ENCODE data around the gene KDM5A.

KDM5A gene

DNA sequence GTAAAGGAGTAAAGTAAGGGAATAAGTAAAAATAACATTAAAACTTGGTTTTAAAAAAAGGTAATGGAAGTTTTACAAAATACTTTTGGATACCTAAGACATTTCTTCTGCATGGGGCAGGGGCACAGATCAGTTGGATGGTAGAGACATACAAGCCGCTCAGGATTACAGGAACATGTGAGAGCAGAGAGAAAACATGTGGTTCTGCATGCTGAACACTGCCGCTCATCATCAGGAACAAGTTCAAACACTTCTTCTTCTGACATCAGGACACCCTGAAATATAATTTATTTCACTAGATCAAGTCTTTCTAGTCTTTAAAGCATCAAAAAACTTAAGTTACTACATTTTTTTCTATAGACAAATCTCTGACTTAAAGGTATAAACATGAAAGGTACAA is 65.6 kb downstream of the KDM5A start:
- H3K9me3 ChIP-seq = no peaks in the 10 kb centered on the region
- no peaks in the 10 kb centered on the region for H3K27me3 ChIP-seq
- H3K36me3 ChIP-seq = peaks cover 97% of the 10 kb centered on the region
- H3K27ac ChIP-seq = no peak overlapping the region
- no peaks in the 10 kb centered on the region for H3K4me1 ChIP-seq (ENCODE audit: control insufficient read depth in 1 of 2, insufficient read depth in 1 of 2, low read depth in 1 of 2, low read length in 1 of 2)
- no peak overlapping the region for H3K4me3 ChIP-seq (ENCODE audit: low read depth in 1 of 2, low read length in 1 of 2)
- TF ChIP-seq, protein P1, sequence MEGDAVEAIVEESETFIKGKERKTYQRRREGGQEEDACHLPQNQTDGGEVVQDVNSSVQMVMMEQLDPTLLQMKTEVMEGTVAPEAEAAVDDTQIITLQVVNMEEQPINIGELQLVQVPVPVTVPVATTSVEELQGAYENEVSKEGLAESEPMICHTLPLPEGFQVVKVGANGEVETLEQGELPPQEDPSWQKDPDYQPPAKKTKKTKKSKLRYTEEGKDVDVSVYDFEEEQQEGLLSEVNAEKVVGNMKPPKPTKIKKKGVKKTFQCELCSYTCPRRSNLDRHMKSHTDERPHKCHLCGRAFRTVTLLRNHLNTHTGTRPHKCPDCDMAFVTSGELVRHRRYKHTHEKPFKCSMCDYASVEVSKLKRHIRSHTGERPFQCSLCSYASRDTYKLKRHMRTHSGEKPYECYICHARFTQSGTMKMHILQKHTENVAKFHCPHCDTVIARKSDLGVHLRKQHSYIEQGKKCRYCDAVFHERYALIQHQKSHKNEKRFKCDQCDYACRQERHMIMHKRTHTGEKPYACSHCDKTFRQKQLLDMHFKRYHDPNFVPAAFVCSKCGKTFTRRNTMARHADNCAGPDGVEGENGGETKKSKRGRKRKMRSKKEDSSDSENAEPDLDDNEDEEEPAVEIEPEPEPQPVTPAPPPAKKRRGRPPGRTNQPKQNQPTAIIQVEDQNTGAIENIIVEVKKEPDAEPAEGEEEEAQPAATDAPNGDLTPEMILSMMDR (IDR thresholded peaks at IDR 0.05) = no peak

DNA sequence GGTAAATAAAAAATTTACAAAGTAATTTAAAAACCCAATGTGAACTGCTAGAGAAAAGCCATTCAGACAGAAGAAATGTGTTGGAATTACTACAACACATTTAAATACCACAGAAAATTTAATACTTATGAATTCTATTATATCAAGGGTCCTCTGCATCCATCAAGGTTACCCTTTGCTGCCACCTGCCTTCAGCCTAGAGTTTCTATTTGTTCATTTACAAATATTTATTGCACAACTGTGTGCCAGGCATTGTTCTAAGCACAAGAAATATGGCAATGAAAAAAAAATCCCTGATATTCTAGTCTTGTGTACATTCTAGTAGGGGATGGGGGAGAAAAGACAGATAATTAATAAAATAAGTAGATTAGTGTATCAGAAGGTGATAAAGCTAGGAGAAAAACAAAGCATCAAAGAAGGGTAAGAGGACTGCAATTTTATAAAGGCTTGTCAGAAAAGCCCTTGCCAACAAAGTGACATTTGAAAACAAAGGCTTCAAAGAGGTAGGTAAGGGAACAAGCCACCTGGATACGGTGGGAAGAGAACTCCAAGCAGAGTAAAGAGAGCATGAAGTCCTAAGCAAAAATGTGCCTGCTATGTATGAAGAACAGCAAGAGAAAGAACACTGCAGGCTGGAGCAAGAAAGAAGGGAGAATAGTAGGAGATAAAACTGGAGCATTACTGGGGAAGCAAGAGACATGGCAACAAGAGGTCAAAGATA is 67.4 kb downstream of the KDM5A start:
- peaks cover 98% of the 10 kb centered on the region for H3K36me3 ChIP-seq
- H3K4me3 ChIP-seq (ENCODE audit: low read depth in 1 of 2, low read length in 1 of 2) = no peak overlapping the region
- no peaks in the 10 kb centered on the region for H3K27me3 ChIP-seq
- no peaks in the 10 kb centered on the region for H3K9me3 ChIP-seq
- TF ChIP-seq, protein P1 (IDR thresholded peaks at IDR 0.05) = no peak
- no peak overlapping the region for H3K27ac ChIP-seq
- no peaks in the 10 kb centered on the region for H3K4me1 ChIP-seq (ENCODE audit: control insufficient read depth in 1 of 2, insufficient read depth in 1 of 2, low read depth in 1 of 2, low read length in 1 of 2)

DNA sequence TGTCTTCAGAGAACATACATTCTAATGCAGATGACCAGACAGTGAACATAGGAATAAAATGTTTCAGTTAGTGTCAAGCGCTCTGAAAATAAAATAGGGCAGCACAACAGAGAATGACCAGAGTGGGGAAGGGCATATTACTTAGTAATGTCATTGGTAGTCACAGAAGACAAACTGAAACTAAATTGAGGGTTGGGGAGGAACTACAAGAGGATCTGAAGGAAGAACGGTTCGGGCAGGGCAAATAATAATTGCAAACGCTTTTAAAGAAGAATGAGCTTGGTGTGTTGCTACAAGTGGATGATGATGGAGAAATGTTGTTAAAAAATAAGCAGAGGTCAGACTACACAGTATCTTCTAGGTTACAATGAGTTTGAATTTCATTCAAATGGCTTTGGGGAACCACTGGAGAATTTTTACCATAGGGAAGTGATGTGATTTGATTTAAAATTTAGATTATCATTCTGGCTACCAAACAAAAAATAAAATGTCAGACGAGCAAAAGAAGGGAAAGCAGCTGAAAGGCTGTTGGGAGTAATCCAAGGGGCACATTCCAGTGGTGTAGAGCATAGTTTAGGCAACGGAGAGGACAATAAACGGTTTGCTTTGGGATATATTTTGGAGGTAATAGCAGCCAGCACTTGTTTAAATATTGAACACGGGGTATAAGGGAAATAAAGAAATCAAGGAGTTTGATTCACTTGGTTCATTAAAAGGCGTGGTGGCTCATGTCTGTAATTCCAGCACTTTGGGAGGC is 70.2 kb downstream of the KDM5A start:
- Histone ChIP-seq H3K9me3 (no peaks in the 10 kb centered on the region), H3K36me3 (peaks cover 97% of the 10 kb centered on the region), H3K27ac (no peak overlapping the region), H3K27me3 (no peaks in the 10 kb centered on the region), H3K4me3 (ENCODE audit: low read depth in 1 of 2, low read length in 1 of 2) (no peak overlapping the region), H3K4me1 (ENCODE audit: control insufficient read depth in 1 of 2, insufficient read depth in 1 of 2, low read depth in 1 of 2, low read length in 1 of 2) (no peaks in the 10 kb centered on the region)
- TF ChIP-seq, protein P1 (IDR thresholded peaks at IDR 0.05) = no peak

DNA sequence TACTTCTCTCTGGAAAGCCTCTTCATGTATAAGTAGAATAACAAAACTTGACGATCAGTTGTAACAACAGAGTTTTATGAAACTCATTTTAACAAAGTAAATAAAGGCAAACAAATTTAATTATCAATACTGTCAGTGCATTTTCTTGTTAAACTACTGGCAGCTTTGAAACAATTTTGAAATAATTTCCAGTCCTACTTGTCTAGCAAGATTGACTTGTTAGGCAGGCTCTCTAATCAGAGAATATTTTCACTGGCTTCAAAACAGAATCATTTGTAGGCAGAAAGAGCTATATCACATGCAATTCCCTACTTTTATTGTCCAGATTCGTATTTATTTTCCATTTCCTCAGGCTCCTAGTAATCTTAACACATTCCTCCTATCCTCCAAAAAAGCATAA is 80.6 kb downstream of the KDM5A start:
- Histone ChIP-seq H3K4me3 (ENCODE audit: low read depth in 1 of 2, low read length in 1 of 2) (no peak overlapping the region), H3K27ac (no peak overlapping the region), H3K36me3 (peaks cover 100% of the 10 kb centered on the region), H3K4me1 (ENCODE audit: control insufficient read depth in 1 of 2, insufficient read depth in 1 of 2, low read depth in 1 of 2, low read length in 1 of 2) (no peaks in the 10 kb centered on the region), H3K27me3 (no peaks in the 10 kb centered on the region), H3K9me3 (no peaks in the 10 kb centered on the region)
- TF ChIP-seq, protein P1 (IDR thresholded peaks at IDR 0.05) = no peak

DNA sequence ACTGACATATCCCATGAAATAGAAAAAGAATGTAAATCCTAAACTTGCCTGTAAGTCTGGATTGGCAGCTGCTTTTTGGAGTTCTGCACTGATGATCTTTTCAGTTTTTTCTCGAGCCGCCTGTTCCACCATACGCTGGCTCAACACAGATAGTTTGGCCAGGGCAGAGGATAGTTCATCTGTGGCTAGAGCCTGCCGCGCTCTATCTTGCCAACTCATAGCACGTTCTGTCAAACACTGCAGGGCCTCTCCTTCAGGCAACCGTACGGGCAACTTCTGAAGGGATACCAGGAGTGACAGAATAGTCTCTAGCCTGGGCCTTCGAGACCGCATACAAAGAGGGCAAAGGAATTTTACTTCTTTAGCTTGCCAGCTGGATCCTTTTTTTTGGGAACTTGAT is 81.7 kb downstream of the KDM5A start:
- Histone ChIP-seq H3K36me3 (peaks cover 94% of the 10 kb centered on the region), H3K9me3 (no peaks in the 10 kb centered on the region), H3K27me3 (no peaks in the 10 kb centered on the region), H3K4me1 (ENCODE audit: control insufficient read depth in 1 of 2, insufficient read depth in 1 of 2, low read depth in 1 of 2, low read length in 1 of 2) (no peaks in the 10 kb centered on the region), H3K4me3 (ENCODE audit: low read depth in 1 of 2, low read length in 1 of 2) (no peak overlapping the region), H3K27ac (no peak overlapping the region)
- TF ChIP-seq, protein P1 (IDR thresholded peaks at IDR 0.05) = no peak

Measured in neutrophil (primary cell).